Gastrocnemius medialis (tissue), 4 donors: ENCODE results near the gene RNF144A.

Source experiments
- POLR2A ChIP-seq, 2 donors: fragments of 450-650 bp; IDR thresholded peaks; one replicate each; pipeline ENCODE4 v1.6.1; 2017; ENCODE audit warnings: antibody characterized with exemption in 2 of 2, mild to moderate bottlenecking in 2 of 2, moderate library complexity in 2 of 2
- TF ChIP-seq, protein P1 (sequence below), 5 experiments: fragments of 450-650 bp in 3 of 5; fragments of 200-600 bp in 2 of 5; sonication (generic) in 2 of 5; IDR thresholded peaks in 4 of 5; conservative IDR thresholded peaks in 1 of 5; 1 replicate in 4 of 5; 2 replicates in 1 of 5; pipeline ENCODE4 v1.5.1; 2016 to 2019; ENCODE audit warnings: antibody characterized with exemption in 5 of 5, mild to moderate bottlenecking in 3 of 5, moderate library complexity in 3 of 5

DNA sequence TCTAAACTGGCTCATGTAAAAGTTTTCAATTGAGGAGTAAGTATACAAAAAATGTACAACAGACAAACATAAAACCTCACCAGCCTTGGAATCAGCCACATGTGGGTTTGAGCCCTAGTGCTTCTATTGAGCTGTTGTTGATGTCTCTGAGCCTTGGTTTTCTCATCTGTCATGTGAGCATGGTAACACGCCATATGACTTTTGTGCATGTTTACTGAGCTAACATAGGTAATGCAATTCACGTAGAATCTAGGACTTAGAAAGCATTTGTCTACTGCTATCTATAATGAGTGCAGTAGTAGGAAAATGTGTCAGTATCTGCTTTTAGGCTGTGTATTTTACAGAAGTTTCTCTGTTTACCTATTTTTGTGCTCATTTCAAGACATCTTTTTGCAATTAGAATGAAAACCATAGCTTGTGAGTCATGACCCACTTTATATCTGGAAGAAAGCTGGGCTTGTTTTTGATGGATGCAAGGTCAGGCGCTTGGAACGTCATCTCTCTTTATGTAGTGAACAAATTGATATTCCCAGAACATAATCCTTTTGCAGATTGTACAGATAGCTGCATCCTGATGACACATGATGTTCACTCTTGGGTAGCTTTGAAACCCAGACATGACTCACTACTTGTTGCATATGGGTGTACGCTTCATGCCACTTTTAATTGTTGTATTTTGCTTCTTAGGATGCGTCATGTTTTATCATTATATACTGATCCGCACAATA lies 94.3 kb downstream of the RNF144A start:
- TF ChIP-seq POLR2A (IDR thresholded peaks at IDR 0.05), result no peak
- TF ChIP-seq, protein P1, sequence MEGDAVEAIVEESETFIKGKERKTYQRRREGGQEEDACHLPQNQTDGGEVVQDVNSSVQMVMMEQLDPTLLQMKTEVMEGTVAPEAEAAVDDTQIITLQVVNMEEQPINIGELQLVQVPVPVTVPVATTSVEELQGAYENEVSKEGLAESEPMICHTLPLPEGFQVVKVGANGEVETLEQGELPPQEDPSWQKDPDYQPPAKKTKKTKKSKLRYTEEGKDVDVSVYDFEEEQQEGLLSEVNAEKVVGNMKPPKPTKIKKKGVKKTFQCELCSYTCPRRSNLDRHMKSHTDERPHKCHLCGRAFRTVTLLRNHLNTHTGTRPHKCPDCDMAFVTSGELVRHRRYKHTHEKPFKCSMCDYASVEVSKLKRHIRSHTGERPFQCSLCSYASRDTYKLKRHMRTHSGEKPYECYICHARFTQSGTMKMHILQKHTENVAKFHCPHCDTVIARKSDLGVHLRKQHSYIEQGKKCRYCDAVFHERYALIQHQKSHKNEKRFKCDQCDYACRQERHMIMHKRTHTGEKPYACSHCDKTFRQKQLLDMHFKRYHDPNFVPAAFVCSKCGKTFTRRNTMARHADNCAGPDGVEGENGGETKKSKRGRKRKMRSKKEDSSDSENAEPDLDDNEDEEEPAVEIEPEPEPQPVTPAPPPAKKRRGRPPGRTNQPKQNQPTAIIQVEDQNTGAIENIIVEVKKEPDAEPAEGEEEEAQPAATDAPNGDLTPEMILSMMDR (IDR thresholded peaks at IDR 0.05 in 4 of 5, conservative IDR thresholded peaks at IDR 0.05 in 1 of 5), result no peak
